Activated CD8-positive, alpha-beta T cell treated with anti-CD3 and anti-CD28 coated beads, Interleukin-2, amount 10 ng/mL, durations not matched to agents 7 days and 5 days (primary cell): ENCODE data around the gene DLG2. TPM values are rescaled to one million over a fixed set of nuclear protein-coding genes. Genes with fewer than 3 reads are reported as not detected.

Source experiments
- ATAC-seq: fragments of 150-1000 bp; cut with Tn5 transposase; one replicate; pipeline ENCODE4 v1.10.0; 2021; ENCODE audit warnings: moderate library complexity
- CTCF ChIA-PET: fragments of 350-600 bp; sonication (Branson Sonifier 250); formaldehyde crosslinking; loops from one replicate; lab custom pipeline; 2021; ENCODE audit warnings: antibody characterized with exemption; lab: Charles Lee
- POLR2A ChIA-PET: fragments of 350-600 bp; sonication (Branson Sonifier 250); formaldehyde crosslinking; loops from one replicate; lab custom pipeline; 2021; ENCODE audit warnings: antibody characterized with exemption; lab: Charles Lee
- DNase-seq: peaks from one replicate; pipeline ENCODE4 v3.0.0-alpha.2; 2020
- H3K27ac Mint-ChIP-seq: one replicate; pipeline ENCODE4 v1.8.0; 2021; ENCODE audit warnings: mild to moderate bottlenecking, mixed read lengths
- H3K27me3 Mint-ChIP-seq: one replicate; pipeline ENCODE4 v1.8.0; 2021; ENCODE audit warnings: low read depth, mixed read lengths
- H3K36me3 Mint-ChIP-seq: one replicate; pipeline ENCODE4 v1.8.0; 2021; ENCODE audit warnings: low read depth, mixed read lengths
- H3K4me1 Mint-ChIP-seq: one replicate; pipeline ENCODE4 v1.8.0; 2021; ENCODE audit warnings: low read depth, mixed read lengths
- H3K4me3 Mint-ChIP-seq: one replicate; pipeline ENCODE4 v1.8.0; 2021; ENCODE audit warnings: mild to moderate bottlenecking, mixed read lengths
- H3K9me3 Mint-ChIP-seq: one replicate; pipeline ENCODE4 v1.8.0; 2022; ENCODE audit warnings: mixed read lengths; ENCODE audit not compliant: insufficient read depth
- total RNA-seq, 2 experiments: library from RNA; stranded (reverse); gene quantifications; one replicate each; pipeline ENCODE4 v1.2.3, GENCODE V29; 2021

The DLG2 gene
- total RNA-seq, 2 experiments from 2014 or later, result 1.3 to 1.6 TPM

DNA sequence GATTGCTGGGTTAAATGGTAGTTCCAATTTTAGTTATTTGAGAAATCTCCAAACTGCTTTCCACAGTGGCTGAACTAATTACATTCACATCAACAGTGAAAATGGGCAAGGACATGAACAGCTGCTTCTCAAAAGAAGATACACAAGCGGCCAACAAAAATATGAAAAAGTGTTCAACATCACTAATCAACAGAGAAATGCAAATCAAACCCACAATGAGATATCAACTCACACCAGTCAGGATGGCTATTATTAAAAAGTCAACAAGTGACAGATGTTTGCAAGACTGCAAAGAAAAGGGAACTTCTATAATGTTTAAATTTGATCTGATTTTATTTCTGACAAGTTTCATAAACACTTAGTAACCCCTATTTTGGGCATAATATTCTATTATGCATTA, 537.5 kb downstream of the DLG2 start:
- no peaks in the 10 kb centered on the region for H3K27me3 Mint-ChIP-seq
- H3K9me3 Mint-ChIP-seq, result peaks cover 28% of the 10 kb centered on the region
- no peak overlapping the region for H3K27ac Mint-ChIP-seq
- no peak for ATAC-seq
- CTCF ChIA-PET, result no interaction called here
- no peaks in the 10 kb centered on the region for H3K4me1 Mint-ChIP-seq
- POLR2A ChIA-PET, result no interaction called here
- H3K4me3 Mint-ChIP-seq, result no peak overlapping the region
- no peak for DNase-seq
- no peaks in the 10 kb centered on the region for H3K36me3 Mint-ChIP-seq

DNA sequence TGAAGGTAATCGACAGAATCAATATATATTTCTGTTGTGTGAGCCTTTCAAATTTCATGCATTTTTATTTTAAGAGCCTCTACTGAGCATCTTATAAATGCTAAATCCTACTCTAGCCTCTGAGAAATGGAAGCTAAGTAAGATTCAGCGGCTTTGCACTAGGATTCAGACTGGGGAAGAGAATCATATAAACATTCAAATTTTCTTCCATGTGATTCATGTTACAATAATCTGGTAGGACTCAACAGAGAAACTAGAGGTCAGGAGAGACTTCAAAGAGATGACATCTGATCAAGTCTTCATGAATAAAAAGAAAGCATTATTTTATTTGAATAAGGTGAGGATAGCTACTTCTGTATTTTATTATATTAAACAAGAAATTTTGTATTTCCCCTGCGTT, 538.9 kb downstream of the DLG2 start:
- no peaks in the 10 kb centered on the region for H3K27me3 Mint-ChIP-seq
- ATAC-seq (no peak), DNase-seq (no peak)
- no peak overlapping the region for H3K4me3 Mint-ChIP-seq
- no peak overlapping the region for H3K27ac Mint-ChIP-seq
- peaks cover 27% of the 10 kb centered on the region for H3K9me3 Mint-ChIP-seq
- ChIA-PET POLR2A (no interaction called here), CTCF (no interaction called here)
- no peaks in the 10 kb centered on the region for H3K36me3 Mint-ChIP-seq
- no peaks in the 10 kb centered on the region for H3K4me1 Mint-ChIP-seq

DNA sequence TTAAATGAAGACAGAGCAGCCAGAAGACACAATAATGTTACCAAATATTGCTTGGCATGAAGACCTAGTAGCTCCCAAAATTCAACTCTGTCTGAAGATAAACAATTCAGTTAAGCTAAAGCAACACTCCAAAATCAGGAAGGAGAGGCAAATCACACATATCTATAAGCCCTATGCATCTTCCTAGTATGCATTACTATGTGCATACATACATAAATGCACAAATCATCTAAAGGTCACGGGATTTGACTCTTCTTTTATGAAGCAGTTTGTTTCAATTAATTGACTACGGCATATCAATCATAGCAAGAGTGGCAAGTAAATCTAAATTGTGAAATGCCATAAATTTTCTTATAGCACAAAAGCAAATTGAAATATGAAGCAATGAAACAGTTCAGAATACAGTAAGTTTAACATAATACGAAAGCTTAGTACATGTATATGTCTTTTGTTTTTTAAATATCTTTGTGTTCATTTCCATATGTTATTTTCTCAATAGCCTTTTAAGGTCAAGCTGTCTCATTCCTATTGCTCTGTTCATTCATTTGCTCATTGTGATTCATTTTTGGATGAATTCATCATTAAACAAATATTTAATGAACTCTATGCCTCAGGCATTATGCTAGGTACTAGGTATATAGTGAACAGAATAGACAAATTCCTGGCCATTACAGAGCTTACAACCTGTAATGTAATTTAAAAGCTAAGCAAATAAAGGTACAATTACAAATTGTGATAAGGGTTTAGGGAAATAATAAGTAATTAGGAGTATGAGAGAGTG, 540.5 kb downstream of the DLG2 start:
- POLR2A ChIA-PET, result no interaction called here
- CTCF ChIA-PET, result no interaction called here
- H3K4me1 Mint-ChIP-seq, result no peaks in the 10 kb centered on the region
- no peaks in the 10 kb centered on the region for H3K27me3 Mint-ChIP-seq
- H3K9me3 Mint-ChIP-seq, result peaks cover 22% of the 10 kb centered on the region
- no peak overlapping the region for H3K27ac Mint-ChIP-seq
- H3K4me3 Mint-ChIP-seq, result no peak overlapping the region
- DNase-seq (no peak), ATAC-seq (no peak)
- no peaks in the 10 kb centered on the region for H3K36me3 Mint-ChIP-seq

DNA sequence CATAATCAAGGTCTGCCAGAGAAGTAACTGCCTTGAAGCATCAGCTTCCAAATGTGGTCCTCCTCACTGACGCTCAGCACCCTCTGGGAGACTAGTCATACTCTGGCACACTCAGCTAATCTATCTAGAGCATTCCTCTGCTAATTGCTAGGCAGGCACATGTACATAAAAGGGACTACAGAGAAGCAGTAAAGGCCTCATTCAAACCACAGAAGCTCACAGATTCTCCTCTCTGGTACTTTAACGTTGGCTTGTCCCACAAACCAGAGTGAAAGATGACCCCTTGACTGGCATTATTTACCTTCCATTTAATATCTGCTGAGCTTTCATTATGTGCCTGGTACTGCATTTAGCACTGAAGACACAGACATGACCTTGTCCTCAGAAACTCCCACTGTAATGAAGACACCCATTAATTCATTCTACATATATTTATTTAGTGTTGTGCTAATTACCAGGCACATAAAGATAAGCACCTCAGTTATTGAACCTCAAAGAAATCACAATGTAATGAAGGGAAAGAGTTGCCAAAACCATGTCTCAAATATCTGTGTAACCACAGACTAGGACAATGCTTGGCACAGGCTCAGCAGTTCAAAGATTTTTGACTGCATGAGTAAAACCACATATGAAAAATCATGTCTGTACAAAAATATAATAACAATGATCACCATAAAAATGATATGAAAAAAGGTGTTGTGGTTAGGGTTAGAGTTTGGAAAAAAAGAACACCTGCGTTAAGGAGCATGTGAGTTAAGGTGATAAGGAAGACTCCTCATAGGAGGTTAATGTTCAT, 550.4 kb downstream of the DLG2 start:
- ChIA-PET POLR2A (no interaction called here), CTCF (no interaction called here)
- H3K27me3 Mint-ChIP-seq, result no peaks in the 10 kb centered on the region
- no peaks in the 10 kb centered on the region for H3K4me1 Mint-ChIP-seq
- no peak for ATAC-seq
- H3K27ac Mint-ChIP-seq, result no peak overlapping the region
- peaks cover 30% of the 10 kb centered on the region for H3K9me3 Mint-ChIP-seq
- H3K4me3 Mint-ChIP-seq, result no peak overlapping the region
- no peaks in the 10 kb centered on the region for H3K36me3 Mint-ChIP-seq
- no peak for DNase-seq

DNA sequence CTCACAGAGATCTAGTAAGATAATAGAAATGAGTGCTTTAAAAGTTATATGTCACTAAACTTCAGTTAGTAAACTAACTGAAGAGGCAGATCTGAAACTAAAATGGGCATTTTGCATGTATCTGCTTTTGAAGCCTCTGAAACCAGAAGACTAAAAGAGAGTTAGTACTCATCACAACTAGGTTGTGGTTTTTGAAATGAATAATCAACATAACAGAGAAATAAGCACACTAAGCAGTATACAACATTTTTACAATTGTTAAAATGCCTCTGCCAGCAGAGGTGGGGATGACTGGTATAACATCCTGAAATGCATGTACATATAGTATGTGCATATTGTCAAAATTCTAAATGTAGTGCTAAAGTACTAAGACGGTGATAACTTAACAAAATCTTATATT, 564.5 kb downstream of the DLG2 start:
- ChIA-PET POLR2A (no interaction called here), CTCF (no interaction called here)
- Mint-ChIP-seq H3K36me3 (no peaks in the 10 kb centered on the region), H3K27ac (no peak overlapping the region), H3K9me3 (peaks cover 21% of the 10 kb centered on the region), H3K4me3 (no peak overlapping the region), H3K27me3 (no peaks in the 10 kb centered on the region), H3K4me1 (no peaks in the 10 kb centered on the region)
- ATAC-seq (no peak), DNase-seq (no peak)

DNA sequence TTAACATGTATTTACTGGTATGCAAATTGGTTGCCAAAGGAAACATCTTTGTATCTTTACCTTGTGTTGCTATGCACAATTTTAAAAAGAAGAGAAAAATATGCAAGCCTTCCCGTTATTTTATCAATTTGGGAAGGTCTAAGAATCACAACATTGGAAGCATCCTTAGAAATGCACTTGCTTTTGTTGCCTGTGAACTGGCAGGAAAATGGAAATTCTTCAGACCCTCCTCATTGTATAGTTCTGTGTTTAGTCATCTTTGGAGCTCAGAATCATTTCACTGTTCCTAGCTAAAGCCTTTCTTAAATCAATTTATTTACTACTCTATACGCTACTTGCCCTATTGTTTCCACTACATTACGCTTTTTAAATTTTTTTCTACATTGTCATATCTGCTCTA, 574.5 kb downstream of the DLG2 start:
- H3K36me3 Mint-ChIP-seq, result no peaks in the 10 kb centered on the region
- H3K4me1 Mint-ChIP-seq, result no peaks in the 10 kb centered on the region
- no peak overlapping the region for H3K4me3 Mint-ChIP-seq
- ChIA-PET POLR2A (no interaction called here), CTCF (no interaction called here)
- ATAC-seq (no peak), DNase-seq (no peak)
- H3K27me3 Mint-ChIP-seq, result no peaks in the 10 kb centered on the region
- no peak overlapping the region for H3K27ac Mint-ChIP-seq
- H3K9me3 Mint-ChIP-seq, result peaks cover 22% of the 10 kb centered on the region

DNA sequence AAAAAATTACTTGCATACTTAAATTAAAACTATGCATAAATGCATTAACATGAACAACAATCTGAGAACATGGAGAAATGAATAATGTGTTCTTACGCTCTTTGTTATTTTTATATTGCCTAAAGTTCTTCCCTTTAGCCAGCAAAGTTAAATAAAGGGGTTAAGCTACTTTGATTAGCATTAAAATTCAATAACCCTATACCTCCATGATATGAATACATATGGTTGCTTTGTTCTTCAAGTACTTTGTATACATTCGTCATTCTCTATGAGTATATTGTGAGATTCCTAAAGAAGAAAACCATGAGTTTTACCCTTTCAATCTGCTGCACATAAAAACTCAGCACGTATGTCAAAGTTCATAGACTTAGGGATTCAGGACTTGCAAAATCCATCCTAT, 578.3 kb downstream of the DLG2 start:
- no peak for DNase-seq
- Mint-ChIP-seq H3K27ac (no peak overlapping the region), H3K27me3 (no peaks in the 10 kb centered on the region), H3K36me3 (no peaks in the 10 kb centered on the region), H3K4me1 (no peaks in the 10 kb centered on the region), H3K9me3 (peaks cover 26% of the 10 kb centered on the region), H3K4me3 (no peak overlapping the region)
- ATAC-seq, result no peak
- CTCF ChIA-PET, result no interaction called here
- POLR2A ChIA-PET, result no interaction called here

DNA sequence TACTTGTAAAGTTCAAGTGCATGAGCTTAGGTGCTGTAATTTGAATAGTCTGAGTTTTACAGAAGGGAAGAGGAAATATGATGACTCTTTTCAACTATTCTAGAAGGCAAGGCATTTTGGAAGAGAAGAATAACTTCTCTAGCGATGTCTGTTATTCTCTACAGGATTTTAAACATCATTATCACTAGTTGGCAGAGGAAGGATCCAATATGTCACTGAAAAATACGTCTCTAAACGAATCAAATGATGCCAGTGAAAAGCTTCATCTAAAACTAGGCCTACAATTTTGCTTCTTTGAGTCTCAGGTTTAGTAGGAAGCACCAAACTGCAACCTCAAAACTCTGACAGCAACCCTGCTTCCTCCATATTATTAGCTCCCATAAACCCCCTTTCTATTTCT, 581.4 kb downstream of the DLG2 start:
- ATAC-seq (no peak), DNase-seq (no peak)
- ChIA-PET POLR2A (no interaction called here), CTCF (no interaction called here)
- Mint-ChIP-seq H3K27ac (no peak overlapping the region), H3K9me3 (peaks cover 19% of the 10 kb centered on the region), H3K4me1 (no peaks in the 10 kb centered on the region), H3K4me3 (no peak overlapping the region), H3K27me3 (no peaks in the 10 kb centered on the region), H3K36me3 (no peaks in the 10 kb centered on the region)

DNA sequence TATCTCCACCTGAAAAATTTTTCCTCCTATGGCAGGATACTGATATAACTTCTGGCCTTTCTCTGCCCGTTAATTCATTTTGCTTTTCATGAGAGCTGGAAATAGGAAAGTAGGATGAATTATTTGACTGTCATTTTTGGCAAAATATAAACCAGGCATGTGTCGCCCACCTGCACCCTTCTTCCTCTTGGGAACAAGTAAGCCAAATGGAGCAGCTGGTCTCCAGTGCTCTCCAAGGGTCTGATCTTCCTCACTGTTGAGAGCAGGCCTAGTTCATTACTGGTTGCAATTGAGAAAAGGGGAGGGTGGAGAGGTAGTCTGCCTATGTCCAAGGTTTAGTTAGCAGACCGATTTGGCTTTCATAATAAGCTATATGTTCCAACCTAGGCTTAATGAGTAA, 582.2 kb downstream of the DLG2 start:
- H3K27ac Mint-ChIP-seq, result no peak overlapping the region
- no peaks in the 10 kb centered on the region for H3K27me3 Mint-ChIP-seq
- DNase-seq (no peak), ATAC-seq (no peak)
- ChIA-PET CTCF (no interaction called here), POLR2A (no interaction called here)
- H3K4me1 Mint-ChIP-seq, result no peaks in the 10 kb centered on the region
- peaks cover 19% of the 10 kb centered on the region for H3K9me3 Mint-ChIP-seq
- H3K4me3 Mint-ChIP-seq, result no peak overlapping the region
- no peaks in the 10 kb centered on the region for H3K36me3 Mint-ChIP-seq

DNA sequence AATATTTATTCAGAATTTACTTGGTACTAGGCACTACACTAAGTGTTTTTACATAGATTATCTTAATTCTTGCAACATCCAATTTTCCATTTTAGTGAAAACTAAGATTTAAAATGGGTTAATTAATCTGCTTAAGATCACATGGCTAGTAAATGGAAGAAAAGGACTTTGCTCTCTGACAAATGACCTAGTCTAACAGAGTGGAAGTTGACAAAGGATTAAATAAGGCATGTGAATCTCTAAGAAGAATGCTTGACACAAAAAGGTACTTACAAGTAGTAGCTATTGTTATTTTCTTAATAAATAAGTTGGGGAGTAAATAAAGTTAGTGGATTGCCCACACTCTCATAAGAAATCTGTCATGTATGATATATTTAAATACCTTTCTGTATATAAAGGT, 584.8 kb downstream of the DLG2 start:
- DNase-seq (no peak), ATAC-seq (no peak)
- H3K4me3 Mint-ChIP-seq, result no peak overlapping the region
- no peaks in the 10 kb centered on the region for H3K27me3 Mint-ChIP-seq
- H3K9me3 Mint-ChIP-seq, result peaks cover 8% of the 10 kb centered on the region
- CTCF ChIA-PET, result interaction anchor here (1.3 kb wide), 1 partner anchor 9 kb away, joined by 3 read pairs; no protein-coding TSS in a partner anchor
- no peaks in the 10 kb centered on the region for H3K4me1 Mint-ChIP-seq
- H3K27ac Mint-ChIP-seq, result no peak overlapping the region
- POLR2A ChIA-PET, result no interaction called here
- no peaks in the 10 kb centered on the region for H3K36me3 Mint-ChIP-seq

DNA sequence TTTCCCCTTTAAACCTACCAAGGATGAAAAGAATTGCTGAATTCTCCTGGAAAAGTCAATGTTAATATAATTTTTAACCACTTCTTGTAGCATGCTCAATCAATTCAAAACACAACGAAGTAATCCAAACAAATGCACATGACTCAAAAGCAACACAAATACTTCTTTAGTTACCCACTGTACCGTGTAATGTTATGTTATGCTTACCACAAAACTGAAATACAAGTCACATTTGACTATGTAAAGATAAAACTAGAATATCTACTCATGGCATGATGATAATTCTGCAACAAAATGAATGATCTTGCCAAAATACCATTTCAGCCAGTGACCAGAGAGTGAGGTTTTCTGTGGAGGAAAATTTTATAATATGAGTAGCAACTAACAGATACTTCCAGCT, 587.0 kb downstream of the DLG2 start:
- no peak for DNase-seq
- ChIA-PET POLR2A (no interaction called here), CTCF (no interaction called here)
- Mint-ChIP-seq H3K4me3 (no peak overlapping the region), H3K4me1 (no peaks in the 10 kb centered on the region), H3K27me3 (no peaks in the 10 kb centered on the region), H3K36me3 (no peaks in the 10 kb centered on the region), H3K9me3 (peaks cover 9% of the 10 kb centered on the region), H3K27ac (no peak overlapping the region)
- ATAC-seq, result no peak

DNA sequence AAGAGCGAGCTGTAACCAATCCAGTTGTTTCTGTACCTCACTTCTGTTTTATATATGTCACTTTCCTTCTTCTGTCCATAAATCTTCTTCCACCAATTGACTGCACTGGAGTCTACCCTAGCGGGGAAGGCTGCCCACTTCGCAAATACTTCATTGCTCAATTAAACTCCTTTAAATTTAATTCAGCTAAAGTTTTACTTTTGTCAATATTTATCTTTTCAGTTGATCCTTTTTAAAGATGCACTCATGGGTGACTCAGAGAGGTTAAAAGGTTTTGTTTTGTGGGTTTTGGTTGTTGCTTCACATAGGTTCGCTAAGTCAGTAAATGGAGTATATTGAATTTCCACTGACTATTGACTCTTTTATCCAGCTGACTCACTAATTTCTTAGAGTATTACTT, 597.2 kb downstream of the DLG2 start:
- Mint-ChIP-seq H3K27ac (no peak overlapping the region), H3K4me3 (no peak overlapping the region), H3K36me3 (no peaks in the 10 kb centered on the region), H3K9me3 (peaks cover 9% of the 10 kb centered on the region), H3K4me1 (no peaks in the 10 kb centered on the region), H3K27me3 (no peaks in the 10 kb centered on the region)
- ChIA-PET CTCF (no interaction called here), POLR2A (no interaction called here)
- no peak for DNase-seq
- ATAC-seq, result no peak
